Astrocyte of the spinal cord (primary cell): ENCODE data around the gene CD300C.

Source experiments
- DNase-seq: peaks from one replicate; pipeline ENCODE4 v3.0.0; 2011; ENCODE audit warnings: low read depth, low spot score
- H3K4me3 ChIP-seq: 2 replicates; pipeline ENCODE4 v1.5.1; 2011; ENCODE audit warnings: low read depth, mild to moderate bottlenecking, low read length, moderate library complexity
- CTCF ChIP-seq: IDR thresholded peaks from 2 replicates; pipeline ENCODE4 v1.5.1; 2012; ENCODE audit warnings: low read depth, mild to moderate bottlenecking, low read length, inconsistent platforms
- in situ Hi-C: cut with HindIII; loops from 2 replicates; pipeline ENCODE4 v1.10.0; 2017; ENCODE audit warnings: low sequenced_read_pairs

CD300C gene

DNA sequence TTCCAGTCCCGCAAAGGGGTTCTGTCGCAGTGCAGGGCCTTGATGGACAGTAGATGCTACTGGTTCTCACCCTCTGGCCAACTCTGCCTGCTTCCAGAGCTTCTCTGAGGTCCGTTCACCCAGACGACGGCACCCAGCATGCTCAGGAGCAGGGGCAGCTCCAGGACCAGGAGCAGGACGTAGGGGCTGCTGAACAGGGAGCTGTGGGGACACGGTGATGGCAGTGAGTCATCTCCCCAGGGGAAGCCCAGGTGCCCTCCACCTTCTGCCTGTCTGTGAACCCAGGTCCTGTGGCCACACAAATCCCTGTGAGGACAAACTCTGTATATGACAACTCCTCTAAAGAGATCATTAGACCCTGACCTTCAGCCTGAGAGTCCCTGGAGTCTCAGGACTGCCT lies 3.4 kb upstream of the CD300C start:
- in situ Hi-C loops = no loop called here
- no peak for DNase-seq
- no peak for TF ChIP-seq CTCF
- H3K4me3 ChIP-seq = no peak overlapping the region

DNA sequence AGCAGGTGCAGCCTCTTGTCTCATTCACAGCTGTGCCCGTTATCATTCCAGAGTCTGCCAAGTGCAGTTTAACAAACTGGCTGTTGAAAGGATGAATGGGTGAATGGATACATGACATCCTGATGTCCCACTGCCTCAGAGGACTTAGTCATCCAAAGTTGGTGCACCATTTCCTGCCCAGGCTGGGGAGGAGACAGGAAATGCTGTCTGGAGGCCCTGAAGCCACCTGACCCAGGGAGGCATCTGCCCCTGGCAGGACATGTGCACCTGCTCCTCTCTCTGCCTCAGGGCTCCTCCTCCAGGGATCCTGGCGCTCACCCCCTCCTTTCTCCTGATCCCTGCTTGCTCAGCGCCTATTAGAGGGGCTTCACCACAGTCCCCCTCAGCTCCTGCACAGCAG lies 1.8 kb upstream of the CD300C start:
- TF ChIP-seq CTCF = no peak
- no peak for DNase-seq
- no peak overlapping the region for H3K4me3 ChIP-seq
- in situ Hi-C loops = no loop called here

GRCh38 chr17:74547264-74547663 lies 1.3 kb upstream of the CD300C start:
- DNase-seq = no peak
- in situ Hi-C loops = no loop called here
- TF ChIP-seq CTCF = no peak
- no peak overlapping the region for H3K4me3 ChIP-seq

GRCh38 chr17:74546586-74546985 lies 671 bp upstream of the CD300C start:
- in situ Hi-C loops = no loop called here
- no peak for DNase-seq
- no peak overlapping the region for H3K4me3 ChIP-seq
- no peak for TF ChIP-seq CTCF

GRCh38 chr17:74544991-74545842 lies 698 bp downstream of the CD300C start:
- TF ChIP-seq CTCF = no peak
- in situ Hi-C loops = no loop called here
- DNase-seq = no peak
- H3K4me3 ChIP-seq = no peak overlapping the region

DNA sequence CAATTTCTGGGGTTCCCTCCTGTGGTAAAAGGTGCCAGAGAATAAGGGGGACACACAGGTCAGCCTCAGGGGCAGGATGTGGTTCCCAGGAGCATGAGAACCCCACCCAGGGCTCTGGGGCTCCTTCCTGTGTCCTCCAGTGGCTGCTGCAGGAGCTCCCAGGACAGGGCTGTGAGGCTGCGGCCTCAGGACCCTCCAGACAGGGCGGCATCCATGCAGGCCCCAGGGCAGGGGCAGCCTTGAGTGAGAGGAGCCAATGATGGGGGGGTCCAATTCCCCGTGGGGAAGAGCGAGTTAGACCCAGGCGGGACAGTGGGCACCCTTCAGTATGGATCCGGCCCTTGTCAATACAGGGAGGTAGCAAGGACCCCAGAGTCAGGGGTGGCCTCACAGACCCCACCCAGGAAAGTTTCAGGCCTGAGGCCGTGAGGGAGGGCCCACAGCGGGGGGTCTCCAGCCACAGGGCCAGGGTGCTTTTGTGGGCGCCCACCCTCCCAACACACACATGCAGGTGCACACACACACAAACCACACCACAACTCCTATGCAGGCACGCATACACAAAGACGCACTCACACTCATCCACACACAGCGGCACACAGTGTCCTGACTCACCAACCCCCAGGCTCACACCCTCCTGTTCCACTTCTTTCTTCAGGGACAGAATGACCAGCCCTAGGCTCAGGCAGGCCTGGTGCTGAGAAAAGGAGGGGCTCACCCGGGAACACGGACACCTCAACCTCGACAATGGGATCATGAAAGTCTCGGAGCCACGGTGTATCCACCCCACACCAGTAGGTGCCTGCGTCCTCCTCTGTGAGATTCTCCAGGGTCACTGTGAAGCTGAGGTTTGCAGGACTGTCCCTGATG lies 1.8 kb downstream of the CD300C start:
- in situ Hi-C loops = no loop called here
- H3K4me3 ChIP-seq = no peak overlapping the region
- no peak for DNase-seq
- no peak for TF ChIP-seq CTCF
